HG03175 (cell line): ENCODE results near the gene GPATCH8.

ENCODE experiments used
- ATAC-seq: cut with Tn5 transposase; IDR thresholded peaks from one replicate; pipeline ENCODE4 v1.9.1; 2021; ENCODE audit warnings: mild to moderate bottlenecking, moderate library complexity; ENCODE audit not compliant: unreplicated experiment

GPATCH8 gene

GRCh38 chr17:44464037-44464436, 39.2 kb downstream of the GPATCH8 start:
- ATAC-seq, result no peak

- ATAC-seq, result no peak
Observed at GRCh38 chr17:44451832-44452231, 51.4 kb downstream of the GPATCH8 start.

GRCh38 chr17:44451016-44451627, 52.1 kb downstream of the GPATCH8 start:
- ATAC-seq, result no peak

- no peak for ATAC-seq
Observed at GRCh38 chr17:44448412-44448811, 54.8 kb downstream of the GPATCH8 start.

- no peak for ATAC-seq
Observed at GRCh38 chr17:44444735-44445105, 58.5 kb downstream of the GPATCH8 start.

- no peak for ATAC-seq
Observed at GRCh38 chr17:44442806-44443205, 60.4 kb downstream of the GPATCH8 start.

GRCh38 chr17:44439168-44439567, 64.0 kb downstream of the GPATCH8 start:
- ATAC-seq, result no peak

GRCh38 chr17:44438636-44439035, 64.6 kb downstream of the GPATCH8 start:
- no peak for ATAC-seq

GRCh38 chr17:44436336-44436735, 66.9 kb downstream of the GPATCH8 start:
- ATAC-seq, result no peak

GRCh38 chr17:44432254-44433157, 70.7 kb downstream of the GPATCH8 start:
- no peak for ATAC-seq

GRCh38 chr17:44424828-44425461, 78.3 kb downstream of the GPATCH8 start:
- ATAC-seq, result no peak

GRCh38 chr17:44417553-44417952, 85.7 kb downstream of the GPATCH8 start:
- no peak for ATAC-seq

- no peak for ATAC-seq
Observed at GRCh38 chr17:44416558-44417289, 86.5 kb downstream of the GPATCH8 start.

- ATAC-seq, result no peak
Observed at GRCh38 chr17:44414394-44415155, 88.6 kb downstream of the GPATCH8 start.

- no peak for ATAC-seq
Observed at GRCh38 chr17:44409309-44410028, 93.7 kb downstream of the GPATCH8 start.

- no peak for ATAC-seq
Observed at GRCh38 chr17:44408786-44409185, 94.4 kb downstream of the GPATCH8 start.

- ATAC-seq, result peak; percentile 46
Observed at GRCh38 chr17:44402564-44403172, 100.5 kb downstream of the GPATCH8 start.

- no peak for ATAC-seq
Observed at GRCh38 chr17:44400226-44400847, 102.9 kb downstream of the GPATCH8 start.
